ENCODE results near the gene GIGYF1. TPM values are rescaled to one million over a fixed set of nuclear protein-coding genes. Genes with fewer than 3 reads are reported as not detected.
"Not testable (repeated sequence)": the region's sequence is repeated elsewhere in the genome, so short reads cannot be mapped to it uniquely, and the experiment has no call there.

The GIGYF1 gene
- total RNA-seq, 1 experiment from 2014 or later = 28.1 TPM

- peak; percentile 93 for DNase-seq (ENCODE audit: low spot score)
- in situ Hi-C loops (cut with HindIII; ENCODE audit: low sequenced_read_pairs) = no loop called here
Observed at GRCh38 chr7:100675581-100676350, 18.3 kb downstream of the GIGYF1 start.

GRCh38 chr7:100675105-100675451 is 19.0 kb downstream of the GIGYF1 start:
- in situ Hi-C loops (cut with HindIII; ENCODE audit: low sequenced_read_pairs) = no loop called here
- no peak for DNase-seq (ENCODE audit: low spot score)

GRCh38 chr7:100674411-100675104 is 19.5 kb downstream of the GIGYF1 start:
- peak; percentile 43 for DNase-seq (ENCODE audit: low spot score)
- in situ Hi-C loops (cut with HindIII; ENCODE audit: low sequenced_read_pairs) = no loop called here

GRCh38 chr7:100673942-100674410 is 20.1 kb downstream of the GIGYF1 start:
- in situ Hi-C loops (cut with HindIII; ENCODE audit: low sequenced_read_pairs) = no loop called here
- no peak for DNase-seq (ENCODE audit: low spot score)

DNA sequence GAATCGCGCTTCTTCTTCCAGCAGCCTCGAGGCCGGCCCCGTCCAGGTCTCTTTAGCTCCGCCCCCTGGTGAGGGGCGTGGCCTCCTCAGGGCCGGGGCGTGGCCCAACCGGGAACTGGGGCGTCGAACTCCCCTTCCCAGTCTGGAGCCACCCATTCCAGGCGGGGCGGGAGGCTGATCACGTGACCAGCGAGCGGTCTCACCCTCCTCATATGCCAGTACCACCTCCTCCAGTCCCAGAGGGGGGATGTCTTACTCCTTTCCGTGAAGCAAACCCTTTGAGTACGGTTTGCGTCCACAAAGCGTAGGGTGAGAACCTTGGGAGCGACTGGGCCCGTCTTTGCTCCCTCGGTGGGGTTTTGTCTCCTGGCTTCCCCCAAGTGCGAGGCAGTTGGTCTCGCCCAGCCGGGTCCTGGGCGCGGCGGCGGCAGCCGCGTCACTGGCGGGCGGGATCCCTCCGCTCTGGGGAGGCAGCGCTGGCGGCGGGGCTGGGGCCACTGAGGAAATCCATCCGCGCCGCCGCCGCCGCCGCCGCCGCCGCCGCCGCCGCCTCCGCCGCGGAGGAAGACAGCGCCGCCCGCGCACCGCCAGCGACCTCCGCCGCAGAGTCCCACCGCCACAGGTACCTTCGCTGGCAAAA is 20.6 kb downstream of the GIGYF1 start, which contains the start of gene GNB2:
Gene GNB2 (plus strand): TSS at position 439 of the 640 bp plus-strand sequence. CDS start 2,526 bp downstream, outside the sequence.
- in situ Hi-C loops (cut with HindIII; ENCODE audit: low sequenced_read_pairs) = no loop called here
- peak; percentile 99 for DNase-seq (ENCODE audit: low spot score)

GRCh38 chr7:100671353-100672327 is 22.4 kb downstream of the GIGYF1 start:
- no peak for DNase-seq (ENCODE audit: low spot score)
- in situ Hi-C loops (cut with HindIII; ENCODE audit: low sequenced_read_pairs) = no loop called here

DNA sequence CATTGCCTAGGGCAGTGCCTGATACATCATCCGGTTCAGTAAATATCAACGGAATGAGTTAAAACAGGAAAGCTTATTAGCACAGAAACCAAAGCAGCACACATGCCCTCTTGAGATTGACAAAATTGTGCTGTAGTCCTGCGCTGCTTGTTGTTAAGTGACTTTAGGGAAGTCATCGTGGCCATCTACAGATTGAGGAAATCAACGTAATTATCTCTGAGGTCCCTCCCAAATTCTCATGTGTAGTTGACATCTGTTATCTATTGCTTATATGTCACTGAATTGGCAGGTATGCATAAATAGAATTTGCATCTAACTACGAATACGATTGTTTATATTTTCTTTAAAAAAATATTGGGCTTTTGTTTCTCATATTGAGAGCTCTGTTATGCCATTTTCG is 24.0 kb downstream of the GIGYF1 start:
- in situ Hi-C loops (cut with HindIII; ENCODE audit: low sequenced_read_pairs) = no loop called here
- DNase-seq (ENCODE audit: low spot score) = no peak

DNA sequence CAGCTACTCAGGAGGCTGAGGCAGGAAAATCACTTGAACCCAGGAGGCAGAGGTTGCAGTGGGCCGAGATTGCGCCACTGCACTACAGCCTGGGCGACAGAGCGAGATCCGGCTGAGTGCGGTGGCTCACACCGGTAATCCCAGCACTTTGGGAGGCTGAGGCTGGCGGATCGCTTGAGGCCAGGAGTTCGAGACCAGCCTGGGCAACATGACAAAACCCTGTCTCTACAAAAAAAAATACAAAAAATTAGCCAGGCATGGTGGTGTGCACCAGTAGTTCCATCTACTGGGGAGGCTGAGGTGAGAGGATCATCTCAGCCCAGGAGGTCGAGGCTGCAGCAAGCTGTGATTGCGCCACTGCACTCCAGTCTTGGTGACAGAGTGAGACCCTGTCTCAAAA is 24.9 kb downstream of the GIGYF1 start:
- in situ Hi-C loops (cut with HindIII; ENCODE audit: low sequenced_read_pairs); DNase-seq (ENCODE audit: low spot score): not testable (repeated sequence)

GRCh38 chr7:100668069-100668449 is 26.0 kb downstream of the GIGYF1 start:
- no peak for DNase-seq (ENCODE audit: low spot score)
- in situ Hi-C loops (cut with HindIII; ENCODE audit: low sequenced_read_pairs) = no loop called here

- in situ Hi-C loops (cut with HindIII; ENCODE audit: low sequenced_read_pairs) = no loop called here
- DNase-seq (ENCODE audit: low spot score) = no peak
Observed at GRCh38 chr7:100667331-100668068, 26.6 kb downstream of the GIGYF1 start.

GRCh38 chr7:100665168-100665726 is 28.8 kb downstream of the GIGYF1 start:
- no peak for DNase-seq (ENCODE audit: low spot score)
- in situ Hi-C loops (cut with HindIII; ENCODE audit: low sequenced_read_pairs) = no loop called here

DNA sequence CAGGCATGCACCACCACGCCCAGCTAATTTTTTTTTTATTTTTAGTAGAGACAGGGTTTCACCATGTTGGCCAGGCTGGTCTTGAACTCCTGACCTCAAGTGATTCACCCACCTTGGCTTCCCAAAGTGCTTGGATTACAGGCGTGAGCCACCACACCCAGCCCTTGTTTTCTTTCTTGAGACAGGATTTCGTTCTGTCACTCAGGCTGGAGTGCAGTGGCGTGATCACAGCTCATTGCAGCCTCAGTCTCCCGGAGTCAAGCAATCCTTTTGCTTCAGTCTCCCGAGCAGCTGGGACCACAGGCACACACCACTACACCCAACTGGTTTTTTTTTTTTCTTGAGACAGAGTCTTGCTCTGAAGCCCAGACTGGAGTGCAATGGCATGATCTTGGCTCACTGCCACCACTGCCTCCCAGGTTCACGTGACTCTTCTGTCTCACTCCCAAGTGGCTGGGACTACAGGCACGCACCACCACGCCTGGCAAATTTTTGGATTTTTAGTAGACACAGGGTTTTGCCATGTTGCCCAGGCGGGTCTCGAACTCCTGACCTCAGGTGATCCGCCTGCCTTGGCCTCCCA is 31.8 kb downstream of the GIGYF1 start:
- in situ Hi-C loops (cut with HindIII; ENCODE audit: low sequenced_read_pairs); DNase-seq (ENCODE audit: low spot score): not testable (repeated sequence)

- in situ Hi-C loops (cut with HindIII; ENCODE audit: low sequenced_read_pairs) = no loop called here
- peak; percentile 93 for DNase-seq (ENCODE audit: low spot score)
Observed at GRCh38 chr7:100655908-100656674, 38.0 kb downstream of the GIGYF1 start, which contains the start of gene ACTL6B. TSS of gene ACTL6B (minus strand) at chr7:100656448. CDS start at chr7:100656354, 94 bp downstream.

- no peak for DNase-seq (ENCODE audit: low spot score)
- in situ Hi-C loops (cut with HindIII; ENCODE audit: low sequenced_read_pairs) = no loop called here
Observed at GRCh38 chr7:100654908-100655831, 38.9 kb downstream of the GIGYF1 start.

DNA sequence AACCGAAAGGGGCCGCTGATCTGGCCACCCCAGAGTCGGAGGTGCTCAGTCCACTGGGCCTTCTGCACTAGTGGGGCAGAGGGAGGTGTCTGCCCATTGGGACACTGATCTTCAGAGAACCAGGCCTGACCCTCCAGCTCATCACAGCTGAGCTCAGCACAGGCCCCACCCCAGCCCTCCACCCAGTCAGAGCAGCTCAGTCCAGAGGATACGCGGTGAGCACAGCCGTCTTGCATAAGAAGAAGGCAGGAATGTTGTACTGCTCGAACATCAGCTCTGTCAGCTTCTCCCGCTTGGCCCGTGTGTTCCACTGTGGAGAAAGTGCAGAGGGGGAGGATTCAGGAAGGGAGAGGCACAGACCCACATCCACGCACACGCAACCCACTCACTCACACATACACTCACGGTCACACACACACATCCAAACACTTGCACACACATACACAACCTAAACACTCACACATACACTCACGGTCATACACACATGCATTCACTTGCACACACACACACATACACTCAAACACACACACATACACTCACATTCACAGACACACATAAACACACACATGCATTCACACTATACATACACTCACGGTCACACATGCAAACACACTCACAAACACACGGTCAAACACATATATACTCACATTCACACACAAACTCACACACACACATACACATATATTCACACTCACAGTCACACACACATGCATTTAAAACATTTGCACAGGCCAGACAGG is 44.1 kb downstream of the GIGYF1 start:
- in situ Hi-C loops (cut with HindIII; ENCODE audit: low sequenced_read_pairs) = no loop called here
- no peak for DNase-seq (ENCODE audit: low spot score)
